ENCODE results near the gene ANO7.

Gene ANO7

DNA sequence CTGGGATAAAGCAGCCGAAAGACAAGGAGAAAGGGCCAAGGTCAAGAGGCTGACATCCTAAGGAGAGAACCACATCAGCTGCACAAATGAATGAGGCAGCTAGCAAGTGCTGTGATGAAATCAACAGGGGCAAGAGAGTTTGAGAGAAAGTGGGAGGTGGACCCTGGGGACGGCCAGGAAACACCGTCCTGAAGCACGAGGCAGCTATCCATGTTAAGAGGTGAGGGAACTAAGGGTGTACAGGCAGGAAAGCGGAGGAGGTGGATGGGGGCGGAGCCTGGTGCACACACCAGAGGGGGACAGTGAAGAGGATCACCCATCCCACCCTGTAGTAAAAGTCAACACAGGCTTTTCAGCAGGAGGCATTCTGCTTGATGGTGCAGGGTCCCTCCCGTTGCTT lies 74.6 kb downstream of the ANO7 start:
- no peaks in the 10 kb centered on the region for H3K79me2 ChIP-seq (ENCODE audit: insufficient read depth, low read length)

DNA sequence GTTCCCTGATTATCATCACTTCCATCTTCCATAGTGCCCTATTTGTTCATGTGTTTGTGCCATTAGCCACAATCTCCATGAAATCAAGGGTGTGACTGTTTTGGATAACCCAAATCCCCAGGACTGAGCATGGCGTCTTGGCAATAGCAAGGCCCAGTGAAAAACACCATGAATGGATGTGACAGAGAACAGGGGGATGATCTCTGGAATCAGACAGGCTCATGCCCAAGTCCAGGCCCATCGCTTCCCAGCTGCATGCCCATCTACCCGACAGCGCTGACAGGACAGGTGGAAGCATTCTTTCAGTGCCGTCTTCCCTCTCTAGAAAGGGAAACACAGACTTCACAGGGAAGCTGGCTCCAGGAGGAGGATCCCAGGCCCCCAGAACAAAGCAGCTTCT lies 77.0 kb downstream of the ANO7 start:
- Histone ChIP-seq H3K36me3 (ENCODE audit: insufficient read depth, low read length) (peaks cover 54% of the 10 kb centered on the region), H3K9me3 (ENCODE audit: low read length) (no peaks in the 10 kb centered on the region), H3K4me1 (ENCODE audit: insufficient read depth, low read length, severe bottlenecking) (no peaks in the 10 kb centered on the region), H2AFZ (ENCODE audit: low read length) (no peak overlapping the region), H3K27ac (ENCODE audit: low read depth, low read length, poor library complexity, severe bottlenecking) (no peak overlapping the region), H3K79me2 (ENCODE audit: insufficient read depth, low read length) (no peaks in the 10 kb centered on the region), H3K9me2 (ENCODE audit: low read depth, low read length) (no peaks in the 10 kb centered on the region), H4K20me1 (ENCODE audit: insufficient read depth, low read length) (no peaks in the 10 kb centered on the region), H3K9ac (ENCODE audit: low read length) (no peak overlapping the region), H3K4me3 (ENCODE audit: low read depth, low read length, poor library complexity, severe bottlenecking) (no peak overlapping the region), H3K27me3 (ENCODE audit: insufficient read depth, low read length) (no peaks in the 10 kb centered on the region), H3K4me2 (ENCODE audit: low read length) (no peak overlapping the region), H3F3A (ENCODE audit: insufficient read depth, low read length) (no peaks in the 10 kb centered on the region)
- no peak for TF ChIP-seq EZH2 (IDR thresholded peaks at IDR 0.05; ENCODE audit: borderline replicate concordance, low read length)
- TF ChIP-seq, protein P1, sequence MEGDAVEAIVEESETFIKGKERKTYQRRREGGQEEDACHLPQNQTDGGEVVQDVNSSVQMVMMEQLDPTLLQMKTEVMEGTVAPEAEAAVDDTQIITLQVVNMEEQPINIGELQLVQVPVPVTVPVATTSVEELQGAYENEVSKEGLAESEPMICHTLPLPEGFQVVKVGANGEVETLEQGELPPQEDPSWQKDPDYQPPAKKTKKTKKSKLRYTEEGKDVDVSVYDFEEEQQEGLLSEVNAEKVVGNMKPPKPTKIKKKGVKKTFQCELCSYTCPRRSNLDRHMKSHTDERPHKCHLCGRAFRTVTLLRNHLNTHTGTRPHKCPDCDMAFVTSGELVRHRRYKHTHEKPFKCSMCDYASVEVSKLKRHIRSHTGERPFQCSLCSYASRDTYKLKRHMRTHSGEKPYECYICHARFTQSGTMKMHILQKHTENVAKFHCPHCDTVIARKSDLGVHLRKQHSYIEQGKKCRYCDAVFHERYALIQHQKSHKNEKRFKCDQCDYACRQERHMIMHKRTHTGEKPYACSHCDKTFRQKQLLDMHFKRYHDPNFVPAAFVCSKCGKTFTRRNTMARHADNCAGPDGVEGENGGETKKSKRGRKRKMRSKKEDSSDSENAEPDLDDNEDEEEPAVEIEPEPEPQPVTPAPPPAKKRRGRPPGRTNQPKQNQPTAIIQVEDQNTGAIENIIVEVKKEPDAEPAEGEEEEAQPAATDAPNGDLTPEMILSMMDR (IDR thresholded peaks at IDR 0.05; ENCODE audit: low read length) = no peak

More for the DNA sequence above, 74.6 kb downstream of the ANO7 start:
- no peak for TF ChIP-seq EZH2 (IDR thresholded peaks at IDR 0.05; ENCODE audit: borderline replicate concordance, low read length)
- TF ChIP-seq, protein P1 (IDR thresholded peaks at IDR 0.05; ENCODE audit: low read length) = no peak
- Histone ChIP-seq H4K20me1 (ENCODE audit: insufficient read depth, low read length) (no peaks in the 10 kb centered on the region), H3K4me3 (ENCODE audit: low read depth, low read length, poor library complexity, severe bottlenecking) (no peak overlapping the region), H3F3A (ENCODE audit: insufficient read depth, low read length) (no peaks in the 10 kb centered on the region), H2AFZ (ENCODE audit: low read length) (no peak overlapping the region), H3K9ac (ENCODE audit: low read length) (no peak overlapping the region), H3K9me2 (ENCODE audit: low read depth, low read length) (no peaks in the 10 kb centered on the region), H3K27ac (ENCODE audit: low read depth, low read length, poor library complexity, severe bottlenecking) (no peak overlapping the region), H3K4me2 (ENCODE audit: low read length) (no peak overlapping the region), H3K4me1 (ENCODE audit: insufficient read depth, low read length, severe bottlenecking) (no peaks in the 10 kb centered on the region), H3K36me3 (ENCODE audit: insufficient read depth, low read length) (peaks cover 64% of the 10 kb centered on the region), H3K9me3 (ENCODE audit: low read length) (no peaks in the 10 kb centered on the region), H3K27me3 (ENCODE audit: insufficient read depth, low read length) (no peaks in the 10 kb centered on the region)

DNA sequence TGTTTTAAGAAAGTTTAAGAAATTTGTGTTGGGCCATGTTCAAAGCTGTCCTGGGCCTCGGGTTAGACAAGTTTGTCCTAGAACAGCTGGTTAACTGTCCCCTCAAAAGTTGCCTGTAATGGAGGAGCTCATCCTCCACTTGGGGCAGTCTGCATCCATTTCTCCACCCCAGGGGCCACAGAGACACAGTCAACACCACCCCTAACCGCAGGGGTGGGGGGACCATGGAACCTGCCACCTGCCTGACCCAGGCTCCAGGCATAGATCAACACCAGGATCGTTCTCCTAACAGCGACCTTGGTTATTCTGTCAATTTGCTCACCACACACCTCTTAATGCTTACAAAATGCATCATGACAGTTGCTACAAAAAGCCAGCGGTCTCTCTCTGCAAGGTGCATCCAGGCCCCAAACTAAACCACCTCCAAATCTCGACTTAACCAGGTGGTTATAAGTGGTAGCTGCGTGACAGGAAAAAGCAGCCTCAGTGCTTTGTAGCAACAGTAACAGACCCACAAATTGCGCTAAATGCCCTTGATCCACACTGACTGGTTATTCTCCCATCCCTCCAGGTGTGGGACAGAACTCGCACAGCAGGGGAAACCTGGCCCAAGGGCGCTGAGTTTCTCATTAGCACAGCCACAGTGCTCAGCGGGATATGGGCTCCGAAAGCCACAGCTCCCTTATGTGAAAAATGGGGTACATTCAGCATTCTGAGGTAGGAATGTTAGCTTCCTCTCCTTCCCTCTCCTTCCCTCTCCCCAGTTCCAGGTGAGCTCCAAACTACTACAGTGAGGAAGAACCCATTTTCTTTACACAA lies 79.0 kb downstream of the ANO7 start:
- H3K36me3 ChIP-seq (ENCODE audit: insufficient read depth, low read length) = peaks cover 35% of the 10 kb centered on the region
- no peak overlapping the region for H2AFZ ChIP-seq (ENCODE audit: low read length)
- H3K27ac ChIP-seq (ENCODE audit: low read depth, low read length, poor library complexity, severe bottlenecking) = no peak overlapping the region
- no peaks in the 10 kb centered on the region for H3K9me2 ChIP-seq (ENCODE audit: low read depth, low read length)
- no peak overlapping the region for H3K4me3 ChIP-seq (ENCODE audit: low read depth, low read length, poor library complexity, severe bottlenecking)
- H3K4me1 ChIP-seq (ENCODE audit: insufficient read depth, low read length, severe bottlenecking) = peaks cover 10% of the 10 kb centered on the region
- no peaks in the 10 kb centered on the region for H3K79me2 ChIP-seq (ENCODE audit: insufficient read depth, low read length)
- no peak overlapping the region for H3K9ac ChIP-seq (ENCODE audit: low read length)
- TF ChIP-seq, protein P1 (IDR thresholded peaks at IDR 0.05; ENCODE audit: low read length) = peak; percentile 13; the same call in 1 of the 2 replicates
- no peak for TF ChIP-seq EZH2 (IDR thresholded peaks at IDR 0.05; ENCODE audit: borderline replicate concordance, low read length)
- no peaks in the 10 kb centered on the region for H3K27me3 ChIP-seq (ENCODE audit: insufficient read depth, low read length)
- H3K4me2 ChIP-seq (ENCODE audit: low read length) = no peak overlapping the region
- H3F3A ChIP-seq (ENCODE audit: insufficient read depth, low read length) = no peaks in the 10 kb centered on the region
- H4K20me1 ChIP-seq (ENCODE audit: insufficient read depth, low read length) = no peaks in the 10 kb centered on the region
- no peaks in the 10 kb centered on the region for H3K9me3 ChIP-seq (ENCODE audit: low read length)
